Erythroblast (primary cell): ENCODE measurements around the gene HBM.

ENCODE experiments used
- GATA1 ChIP-seq: IDR thresholded peaks from 2 replicates; pipeline ENCODE4 v1.6.1; 2011; ENCODE audit warnings: low read depth, mild to moderate bottlenecking, control low read depth, low read length, moderate library complexity
- POLR2A ChIP-seq: IDR thresholded peaks from 2 replicates; pipeline ENCODE4 v1.6.1; 2011; ENCODE audit warnings: mild to moderate bottlenecking, low read length

- no peak for TF ChIP-seq POLR2A
- no peak for TF ChIP-seq GATA1
These were observed 36.7 kb upstream of the HBM start for GRCh38 chr16:129075-129474.
